ENCODE measurements around the gene CBLN1. TPM values are rescaled to one million over a fixed set of nuclear protein-coding genes. Genes with fewer than 3 reads are reported as not detected.

CBLN1 gene
- total and polyA plus RNA-seq, 2 experiments from 2014 or later = 1.2 to 6.4 TPM

DNA sequence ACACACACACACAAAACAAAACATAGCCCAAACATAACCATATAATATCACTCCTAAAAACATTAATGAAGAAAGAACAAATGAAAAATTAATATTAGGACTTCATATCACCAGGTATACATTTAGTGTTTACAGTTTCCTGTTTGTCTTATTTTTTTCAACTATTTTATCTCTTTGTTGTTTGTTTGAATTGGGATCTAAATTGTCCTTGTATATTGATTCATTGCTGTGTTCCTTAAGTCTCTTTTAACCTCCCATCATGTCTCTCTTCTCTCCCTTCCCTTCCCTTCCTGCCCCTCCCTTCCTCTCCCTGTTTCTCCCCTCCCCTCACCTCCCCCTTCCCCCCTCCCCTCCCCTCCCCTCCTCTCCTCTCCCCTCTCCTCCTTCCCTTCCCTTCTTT, 23.8 kb upstream of the CBLN1 start:
- H3K9me3 Mint-ChIP-seq = no peaks in the 10 kb centered on the region; the same call in 2 of the 3 replicates
- H3K4me1 ChIP-seq (ENCODE audit: insufficient read depth) = no peaks in the 10 kb centered on the region
- H3K9me2 ChIP-seq (ENCODE audit: insufficient read depth) = 0 out of 2 replicates have a peak, but pooled peaks cover 7% of the 10 kb centered on the region
- H3K4me3 Mint-ChIP-seq = no peak overlapping the region
- TF ChIP-seq CREB1 (CRISPR knock-in tag; IDR thresholded peaks at IDR 0.05; ENCODE audit: low read depth) (no peak), ZNF331 (CRISPR knock-in tag; IDR thresholded peaks at IDR 0.05; ENCODE audit: low read depth) (no peak), JUNB (IDR thresholded peaks at IDR 0.05; ENCODE audit: unreplicated experiment) (no peak)
- no peaks in the 10 kb centered on the region for H4K20me1 ChIP-seq (replicated peaks; ENCODE audit: insufficient read depth)
- no peaks in the 10 kb centered on the region for H3F3A ChIP-seq (replicated peaks; ENCODE audit: low read depth)
- H2AFZ ChIP-seq = no peak overlapping the region
- no peak overlapping the region for H3K4me3 ChIP-seq
- no peaks in the 10 kb centered on the region for H3K27me3 ChIP-seq (ENCODE audit: insufficient read depth)
- ATAC-seq (no peak), DNase-seq (ENCODE audit: low spot score) (no peak)
- H3K27me3 Mint-ChIP-seq (ENCODE audit: insufficient read depth, low read depth, poor library complexity) = no peaks in the 10 kb centered on the region
- H3K36me3 ChIP-seq (ENCODE audit: insufficient read depth) = no peaks in the 10 kb centered on the region
- no peaks in the 10 kb centered on the region for H3K79me2 ChIP-seq (replicated peaks; ENCODE audit: insufficient read depth)
- no peaks in the 10 kb centered on the region for H3K36me3 Mint-ChIP-seq (ENCODE audit: low read depth)
- no peak overlapping the region for H3K27ac Mint-ChIP-seq
- H3K27ac ChIP-seq (ENCODE audit: low read depth) = no peak overlapping the region
- no peak overlapping the region for H3K4me2 ChIP-seq
- peaks cover 7% of the 10 kb centered on the region; the same call in 2 of the 3 replicates for H3K4me1 Mint-ChIP-seq

DNA sequence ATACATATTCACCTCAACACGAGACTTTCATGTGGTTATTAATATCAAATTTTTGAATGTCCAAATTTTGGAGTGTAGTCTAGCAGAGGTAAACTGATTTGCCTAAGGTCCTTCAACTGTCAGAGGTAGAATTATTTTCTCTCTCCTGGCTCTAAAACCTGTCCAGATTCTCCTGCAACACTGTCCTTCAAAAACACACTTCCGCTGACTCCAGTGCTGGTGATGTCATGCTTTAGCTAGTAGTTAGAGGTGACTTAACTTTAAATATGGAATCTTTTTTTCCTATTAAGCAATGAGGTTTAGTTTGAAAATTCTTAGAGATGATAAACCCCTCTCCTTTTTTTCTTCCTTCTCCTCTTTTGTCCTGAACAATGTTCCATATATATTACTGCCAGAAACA, 10.8 kb upstream of the CBLN1 start:
- no peaks in the 10 kb centered on the region for H3K9me3 Mint-ChIP-seq
- Histone ChIP-seq H3K4me3 (no peak overlapping the region), H3K27ac (ENCODE audit: low read depth) (no peak overlapping the region), H3K4me1 (ENCODE audit: insufficient read depth) (no peaks in the 10 kb centered on the region), H4K20me1 (replicated peaks; ENCODE audit: insufficient read depth) (no peaks in the 10 kb centered on the region), H3K79me2 (replicated peaks; ENCODE audit: insufficient read depth) (no peaks in the 10 kb centered on the region), H3K27me3 (ENCODE audit: insufficient read depth) (no peaks in the 10 kb centered on the region), H3K4me2 (no peak overlapping the region), H2AFZ (no peak overlapping the region), H3F3A (replicated peaks; ENCODE audit: low read depth) (no peaks in the 10 kb centered on the region), H3K9me2 (ENCODE audit: insufficient read depth) (no peaks in the 10 kb centered on the region), H3K36me3 (ENCODE audit: insufficient read depth) (no peaks in the 10 kb centered on the region)
- peaks cover 6% of the 10 kb centered on the region for H3K4me1 Mint-ChIP-seq
- ATAC-seq (no peak), DNase-seq (ENCODE audit: low spot score) (no peak)
- TF ChIP-seq EZH2 (IDR thresholded peaks at IDR 0.05; ENCODE audit: low read depth, unreplicated experiment) (no peak), STAT1 (IDR thresholded peaks at IDR 0.05; ENCODE audit: unreplicated experiment) (no peak), EZH2phosphoT487 (IDR thresholded peaks at IDR 0.05; ENCODE audit: unreplicated experiment) (no peak), ZNF331 (CRISPR knock-in tag; IDR thresholded peaks at IDR 0.05; ENCODE audit: low read depth) (no peak)
- TF ChIP-seq, protein P1, sequence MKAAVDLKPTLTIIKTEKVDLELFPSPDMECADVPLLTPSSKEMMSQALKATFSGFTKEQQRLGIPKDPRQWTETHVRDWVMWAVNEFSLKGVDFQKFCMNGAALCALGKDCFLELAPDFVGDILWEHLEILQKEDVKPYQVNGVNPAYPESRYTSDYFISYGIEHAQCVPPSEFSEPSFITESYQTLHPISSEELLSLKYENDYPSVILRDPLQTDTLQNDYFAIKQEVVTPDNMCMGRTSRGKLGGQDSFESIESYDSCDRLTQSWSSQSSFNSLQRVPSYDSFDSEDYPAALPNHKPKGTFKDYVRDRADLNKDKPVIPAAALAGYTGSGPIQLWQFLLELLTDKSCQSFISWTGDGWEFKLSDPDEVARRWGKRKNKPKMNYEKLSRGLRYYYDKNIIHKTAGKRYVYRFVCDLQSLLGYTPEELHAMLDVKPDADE (IDR thresholded peaks at IDR 0.05) = no peak
- TF ChIP-seq, protein P2, sequence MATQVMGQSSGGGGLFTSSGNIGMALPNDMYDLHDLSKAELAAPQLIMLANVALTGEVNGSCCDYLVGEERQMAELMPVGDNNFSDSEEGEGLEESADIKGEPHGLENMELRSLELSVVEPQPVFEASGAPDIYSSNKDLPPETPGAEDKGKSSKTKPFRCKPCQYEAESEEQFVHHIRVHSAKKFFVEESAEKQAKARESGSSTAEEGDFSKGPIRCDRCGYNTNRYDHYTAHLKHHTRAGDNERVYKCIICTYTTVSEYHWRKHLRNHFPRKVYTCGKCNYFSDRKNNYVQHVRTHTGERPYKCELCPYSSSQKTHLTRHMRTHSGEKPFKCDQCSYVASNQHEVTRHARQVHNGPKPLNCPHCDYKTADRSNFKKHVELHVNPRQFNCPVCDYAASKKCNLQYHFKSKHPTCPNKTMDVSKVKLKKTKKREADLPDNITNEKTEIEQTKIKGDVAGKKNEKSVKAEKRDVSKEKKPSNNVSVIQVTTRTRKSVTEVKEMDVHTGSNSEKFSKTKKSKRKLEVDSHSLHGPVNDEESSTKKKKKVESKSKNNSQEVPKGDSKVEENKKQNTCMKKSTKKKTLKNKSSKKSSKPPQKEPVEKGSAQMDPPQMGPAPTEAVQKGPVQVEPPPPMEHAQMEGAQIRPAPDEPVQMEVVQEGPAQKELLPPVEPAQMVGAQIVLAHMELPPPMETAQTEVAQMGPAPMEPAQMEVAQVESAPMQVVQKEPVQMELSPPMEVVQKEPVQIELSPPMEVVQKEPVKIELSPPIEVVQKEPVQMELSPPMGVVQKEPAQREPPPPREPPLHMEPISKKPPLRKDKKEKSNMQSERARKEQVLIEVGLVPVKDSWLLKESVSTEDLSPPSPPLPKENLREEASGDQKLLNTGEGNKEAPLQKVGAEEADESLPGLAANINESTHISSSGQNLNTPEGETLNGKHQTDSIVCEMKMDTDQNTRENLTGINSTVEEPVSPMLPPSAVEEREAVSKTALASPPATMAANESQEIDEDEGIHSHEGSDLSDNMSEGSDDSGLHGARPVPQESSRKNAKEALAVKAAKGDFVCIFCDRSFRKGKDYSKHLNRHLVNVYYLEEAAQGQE (IDR thresholded peaks at IDR 0.05; ENCODE audit: unreplicated experiment) = no peak
- no peak overlapping the region for H3K4me3 Mint-ChIP-seq
- H3K27ac Mint-ChIP-seq = no peak overlapping the region
- no peaks in the 10 kb centered on the region for H3K36me3 Mint-ChIP-seq (ENCODE audit: low read depth)
- no peaks in the 10 kb centered on the region for H3K27me3 Mint-ChIP-seq (ENCODE audit: insufficient read depth, low read depth, poor library complexity)
